ENCODE results near the gene RALBP1.

Gene RALBP1

DNA sequence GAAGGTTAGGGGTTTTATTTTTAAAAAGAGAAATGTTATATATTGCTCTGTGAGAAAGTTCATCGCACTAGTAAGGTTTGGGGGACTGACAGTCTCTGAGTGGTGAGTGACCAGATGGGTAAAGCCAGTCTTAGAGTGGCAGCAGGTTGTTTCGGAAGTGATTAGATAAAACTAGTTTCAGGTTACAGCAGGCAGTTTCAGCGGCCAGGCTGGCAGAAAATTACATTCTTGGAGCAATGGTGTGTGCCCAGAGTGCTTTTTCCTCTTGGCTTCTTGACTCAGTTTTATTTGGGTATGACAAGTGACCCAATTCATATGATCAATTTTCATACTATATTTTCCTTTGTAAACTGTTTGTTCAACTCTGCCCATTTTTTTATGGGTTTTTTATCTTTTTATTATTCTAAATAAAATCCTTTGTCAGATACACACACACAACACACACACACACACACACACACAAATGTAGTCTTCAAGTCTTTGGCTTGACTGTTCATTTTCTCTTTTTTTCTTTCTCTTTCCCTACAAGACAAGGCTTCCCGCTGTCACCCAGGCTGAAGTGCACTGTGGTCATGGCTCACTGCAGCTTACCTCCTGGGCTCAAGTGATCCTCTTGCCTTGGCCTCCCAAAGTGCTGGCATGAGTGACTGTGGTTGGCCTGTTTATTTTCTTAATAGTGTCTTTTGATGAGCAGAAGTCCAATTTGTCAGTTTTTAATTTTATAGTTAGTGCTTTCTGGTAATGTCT, 30.9 kb downstream of the RALBP1 start:
- DNase-seq (ENCODE audit: low spot score) = no peak
- TF ChIP-seq, protein P1, sequence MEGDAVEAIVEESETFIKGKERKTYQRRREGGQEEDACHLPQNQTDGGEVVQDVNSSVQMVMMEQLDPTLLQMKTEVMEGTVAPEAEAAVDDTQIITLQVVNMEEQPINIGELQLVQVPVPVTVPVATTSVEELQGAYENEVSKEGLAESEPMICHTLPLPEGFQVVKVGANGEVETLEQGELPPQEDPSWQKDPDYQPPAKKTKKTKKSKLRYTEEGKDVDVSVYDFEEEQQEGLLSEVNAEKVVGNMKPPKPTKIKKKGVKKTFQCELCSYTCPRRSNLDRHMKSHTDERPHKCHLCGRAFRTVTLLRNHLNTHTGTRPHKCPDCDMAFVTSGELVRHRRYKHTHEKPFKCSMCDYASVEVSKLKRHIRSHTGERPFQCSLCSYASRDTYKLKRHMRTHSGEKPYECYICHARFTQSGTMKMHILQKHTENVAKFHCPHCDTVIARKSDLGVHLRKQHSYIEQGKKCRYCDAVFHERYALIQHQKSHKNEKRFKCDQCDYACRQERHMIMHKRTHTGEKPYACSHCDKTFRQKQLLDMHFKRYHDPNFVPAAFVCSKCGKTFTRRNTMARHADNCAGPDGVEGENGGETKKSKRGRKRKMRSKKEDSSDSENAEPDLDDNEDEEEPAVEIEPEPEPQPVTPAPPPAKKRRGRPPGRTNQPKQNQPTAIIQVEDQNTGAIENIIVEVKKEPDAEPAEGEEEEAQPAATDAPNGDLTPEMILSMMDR (IDR thresholded peaks at IDR 0.05; ENCODE audit: extremely low read depth, insufficient read depth, missing control alignments) = no peak
- in situ Hi-C loops (cut with MboI; ENCODE audit: low pct_unique_long_range_greater_than_20kb, low sequenced_read_pairs, unreplicated experiment) = loop anchor here (25.0 kb wide), 1 partner anchor 844 kb away; no protein-coding TSS in a partner anchor

DNA sequence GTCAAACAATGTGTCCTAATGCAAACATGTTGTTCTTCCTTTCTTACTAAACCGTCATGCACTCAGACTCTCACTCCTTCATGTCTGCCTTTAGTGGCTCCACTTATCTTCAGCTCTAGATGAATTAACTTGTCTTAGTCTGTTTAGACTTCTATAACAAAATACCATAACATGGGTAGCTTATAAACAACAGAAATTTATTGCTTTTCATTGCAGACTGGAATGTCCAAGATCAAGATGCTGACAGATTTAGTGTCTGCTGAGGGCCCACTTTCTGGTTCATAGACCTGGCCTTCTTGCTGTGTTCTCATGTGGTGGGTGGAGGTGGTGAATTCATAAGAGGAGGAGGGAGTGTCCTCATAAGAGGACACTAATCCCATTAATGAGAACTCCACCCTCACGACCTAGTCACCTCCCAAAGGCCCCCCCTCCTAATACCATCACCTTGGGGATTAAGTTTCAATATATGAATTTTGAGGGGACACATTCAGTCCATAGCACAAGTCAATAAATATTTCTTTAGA, 32.3 kb downstream of the RALBP1 start:
- DNase-seq (ENCODE audit: low spot score) = no peak
- TF ChIP-seq, protein P1 (IDR thresholded peaks at IDR 0.05; ENCODE audit: extremely low read depth, insufficient read depth, missing control alignments) = no peak
- in situ Hi-C loops (cut with MboI; ENCODE audit: low pct_unique_long_range_greater_than_20kb, low sequenced_read_pairs, unreplicated experiment) = loop anchor here (25.0 kb wide), 1 partner anchor 845 kb away; no protein-coding TSS in a partner anchor

DNA sequence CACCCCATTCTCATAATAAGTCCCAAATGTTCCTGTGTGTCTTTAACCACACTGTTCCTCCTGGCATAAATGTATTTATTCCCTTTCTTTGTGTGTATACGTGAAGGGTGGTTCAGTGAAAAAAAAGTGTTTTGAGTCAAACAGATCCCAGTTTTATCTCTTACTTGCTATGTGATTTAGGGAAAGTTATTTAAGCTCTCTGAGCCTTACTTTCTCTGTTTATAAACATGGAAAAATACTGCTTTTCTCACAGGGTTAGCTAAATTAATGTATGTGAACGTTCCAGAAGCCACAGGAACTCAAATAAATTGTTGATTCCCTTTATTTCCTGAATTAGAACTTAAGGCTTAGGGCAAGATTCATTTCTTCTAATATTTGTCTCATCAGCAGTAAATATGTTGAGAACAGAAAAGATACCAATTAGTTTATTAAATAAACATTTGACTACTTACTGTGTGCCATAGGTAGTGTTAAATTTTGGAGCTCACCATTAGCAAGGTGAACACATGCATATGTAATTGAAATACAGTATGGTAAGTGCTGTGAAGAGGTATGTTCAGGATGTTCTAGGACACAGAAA, 33.2 kb downstream of the RALBP1 start:
- no peak for DNase-seq (ENCODE audit: low spot score)
- in situ Hi-C loops (cut with MboI; ENCODE audit: low pct_unique_long_range_greater_than_20kb, low sequenced_read_pairs, unreplicated experiment) = loop anchor here (25.0 kb wide), 1 partner anchor 846 kb away; no protein-coding TSS in a partner anchor
- TF ChIP-seq, protein P1 (IDR thresholded peaks at IDR 0.05; ENCODE audit: extremely low read depth, insufficient read depth, missing control alignments) = no peak

DNA sequence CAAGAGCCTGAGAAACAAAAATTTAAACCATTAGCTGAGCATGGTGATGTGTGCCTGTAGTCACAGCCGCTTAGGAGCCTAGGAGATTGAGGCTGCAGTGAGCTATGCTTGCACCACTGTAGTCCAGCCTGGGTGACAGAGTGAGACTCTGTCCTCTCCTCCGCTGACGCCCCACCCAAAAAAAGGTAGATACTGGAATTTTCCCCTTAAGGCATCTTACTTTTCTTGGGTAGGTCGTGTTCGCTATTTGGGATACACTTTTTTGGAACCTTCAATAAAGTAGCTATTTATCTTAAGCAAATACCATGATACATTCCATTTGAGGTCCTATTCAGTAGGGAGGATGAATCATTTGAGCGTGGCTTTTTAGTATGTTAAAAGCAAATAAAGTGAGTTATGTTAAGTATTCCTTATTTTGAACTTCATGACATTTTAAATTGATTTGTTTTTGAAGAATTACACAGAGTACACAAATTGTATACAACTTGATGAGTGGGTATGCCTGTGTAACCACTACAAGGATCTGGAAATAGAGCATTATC, 38.7 kb downstream of the RALBP1 start:
- TF ChIP-seq, protein P1 (IDR thresholded peaks at IDR 0.05; ENCODE audit: extremely low read depth, insufficient read depth, missing control alignments) = no peak
- no peak for DNase-seq (ENCODE audit: low spot score)
- in situ Hi-C loops (cut with MboI; ENCODE audit: low pct_unique_long_range_greater_than_20kb, low sequenced_read_pairs, unreplicated experiment) = loop anchor here (25.0 kb wide), 1 partner anchor 852 kb away; no protein-coding TSS in a partner anchor

DNA sequence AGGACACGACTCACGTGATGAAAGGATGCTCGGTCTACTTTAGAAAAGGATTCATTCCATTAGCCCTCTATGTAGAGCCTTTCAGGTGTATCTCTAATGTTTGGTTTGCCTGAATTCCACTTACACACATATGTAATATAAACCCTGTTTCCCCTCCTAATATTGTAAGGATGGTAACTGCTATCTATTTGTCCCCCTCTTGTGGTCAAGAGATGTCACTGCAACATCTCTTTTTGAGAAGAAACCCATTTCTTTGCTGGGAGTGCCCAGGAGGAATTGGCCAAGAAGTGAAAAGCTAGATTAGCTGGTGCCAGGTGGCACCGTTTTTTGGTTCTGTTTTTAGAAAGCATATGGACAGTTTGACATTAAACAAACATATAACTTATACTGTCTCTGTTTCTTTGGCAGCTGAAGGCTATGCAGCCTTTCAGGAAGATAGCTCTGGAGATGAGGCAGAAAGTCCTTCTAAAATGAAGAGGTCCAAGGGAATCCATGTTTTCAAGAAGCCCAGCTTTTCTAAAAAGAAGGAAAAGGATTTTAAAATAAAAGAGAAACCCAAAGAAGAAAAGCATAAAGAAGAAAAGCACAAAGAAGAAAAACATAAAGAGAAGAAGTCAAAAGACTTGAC, 41.2 kb downstream of the RALBP1 start:
- peak; percentile 55 for DNase-seq (ENCODE audit: low spot score)
- in situ Hi-C loops (cut with MboI; ENCODE audit: low pct_unique_long_range_greater_than_20kb, low sequenced_read_pairs, unreplicated experiment) = loop anchor here (25.0 kb wide), 1 partner anchor 854 kb away; no protein-coding TSS in a partner anchor
- TF ChIP-seq, protein P1 (IDR thresholded peaks at IDR 0.05; ENCODE audit: extremely low read depth, insufficient read depth, missing control alignments) = peak; percentile 77

DNA sequence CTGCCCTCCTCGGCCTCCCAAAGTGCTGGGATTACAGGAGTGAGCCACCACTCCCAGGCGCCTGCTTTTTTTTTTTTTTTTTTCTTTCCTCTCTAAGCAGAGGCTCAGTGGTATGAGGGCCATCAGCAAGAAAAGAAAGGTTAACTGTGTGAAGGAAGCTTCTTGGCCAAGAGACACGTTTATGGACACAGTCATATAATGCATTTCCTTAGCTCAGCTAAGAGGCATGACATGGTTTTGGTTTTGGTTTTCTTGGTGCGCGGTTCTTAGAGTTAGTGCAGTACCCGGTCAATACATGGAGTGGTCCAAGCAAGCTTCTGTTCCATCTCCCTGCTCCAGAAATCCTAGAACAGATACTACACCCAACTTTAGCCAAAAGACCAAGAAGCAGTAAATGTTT, 42.6 kb downstream of the RALBP1 start:
- no peak for DNase-seq (ENCODE audit: low spot score)
- TF ChIP-seq, protein P1 (IDR thresholded peaks at IDR 0.05; ENCODE audit: extremely low read depth, insufficient read depth, missing control alignments) = no peak
- in situ Hi-C loops (cut with MboI; ENCODE audit: low pct_unique_long_range_greater_than_20kb, low sequenced_read_pairs, unreplicated experiment) = loop anchor here (25.0 kb wide), 1 partner anchor 856 kb away; no protein-coding TSS in a partner anchor
